Measurements from ENCODE around the gene IL25. TPM values are rescaled to one million over a fixed set of nuclear protein-coding genes. Genes with fewer than 3 reads are reported as not detected.

The IL25 gene
- polyA plus RNA-seq, 3 donors, result not detected

DNA sequence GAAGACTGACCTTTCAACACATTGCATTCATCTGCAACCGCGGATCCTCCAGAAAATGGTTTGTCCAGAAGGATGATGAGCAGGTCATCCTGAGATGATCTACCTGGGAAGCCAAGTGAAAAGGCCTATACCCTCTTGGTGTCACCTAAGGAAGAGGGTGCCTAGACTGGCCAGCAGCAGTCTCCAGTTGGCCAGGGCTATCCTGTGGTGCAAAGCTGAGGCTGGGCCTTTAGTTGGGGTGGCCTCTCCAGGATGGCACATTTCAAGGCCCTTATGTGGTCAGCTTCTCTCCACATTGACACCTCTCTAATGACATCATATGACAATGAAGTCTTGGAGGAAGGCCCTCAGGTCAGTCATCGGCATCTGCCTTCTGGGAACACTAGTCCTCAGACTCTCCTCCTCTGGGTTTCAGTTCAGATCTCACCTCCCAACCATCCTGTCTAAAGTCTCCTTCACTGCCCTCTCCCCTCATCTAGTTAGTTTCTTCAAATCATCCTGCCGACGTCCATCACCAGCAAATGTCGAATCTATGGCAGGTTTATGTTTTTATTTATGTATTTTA lies 16.7 kb upstream of the IL25 start:
- H3K9ac ChIP-seq (ENCODE audit: insufficient read depth, low read length, poor library complexity, severe bottlenecking), result no peak overlapping the region
- Mint-ChIP-seq H3K9me3 (peaks cover 0 to 12% (median 3%) of the 10 kb centered on the region in 7 donors), H3K4me1 (peaks cover 9% of the 10 kb centered on the region), H3K36me3 (peaks cover 0 to 9% of the 10 kb centered on the region in 2 donors), H3K27ac (no peak overlapping the region), H3K4me3 (no peak overlapping the region), H3K27me3 (ENCODE audit: low read depth in 3 of 3) (peaks cover 42 to 47% (median 43%) of the 10 kb centered on the region in 3 donors)
- no peaks in the 10 kb centered on the region for H4K20me1 ChIP-seq (ENCODE audit: insufficient read depth, low read length)
- H3K27me3 ChIP-seq (ENCODE audit: control insufficient read depth in 2 of 2, insufficient read depth in 2 of 2, low read length in 2 of 2), result peaks cover 34 to 48% of the 10 kb centered on the region in 2 donors
- no peak overlapping the region for H3K27ac ChIP-seq (ENCODE audit: low read depth in 1 of 2, low read length in 2 of 2)
- H2AFZ ChIP-seq (ENCODE audit: insufficient read depth, low read depth, low read length, poor library complexity, severe bottlenecking), result no peak overlapping the region
- H3K36me3 ChIP-seq (replicated peaks in 1 of 2; ENCODE audit: control insufficient read depth in 1 of 2, insufficient read depth in 2 of 2, low read length in 2 of 2), result no peaks in the 10 kb centered on the region
- H3K4me3 ChIP-seq (replicated peaks in 1 of 3; ENCODE audit: low read depth in 2 of 3, low read length in 3 of 3), result no peak overlapping the region
- H3K4me2 ChIP-seq (replicated peaks; ENCODE audit: extremely low read depth, low read length, poor library complexity, severe bottlenecking), result no peak overlapping the region
- peaks cover 0 to 29% of the 10 kb centered on the region in 2 donors for H3K9me3 ChIP-seq (replicated peaks in 1 of 2; ENCODE audit: control insufficient read depth in 1 of 2, insufficient read depth in 1 of 2, low read length in 2 of 2)
- H3K4me1 ChIP-seq (ENCODE audit: control insufficient read depth in 1 of 2, insufficient read depth in 2 of 2, low read length in 2 of 2), result peaks cover 4 to 12% of the 10 kb centered on the region in 2 donors
- intact Hi-C loops (cut with micrococcal nuclease), result no loop called here
- H3K79me2 ChIP-seq (ENCODE audit: insufficient read depth, low read length), result no peaks in the 10 kb centered on the region
- no peak for DNase-seq
- WGBS (ENCODE audit: insufficient coverage), result no CpG with 5 or more reads among the region's 6 CpGs
- TF ChIP-seq, protein P1, sequence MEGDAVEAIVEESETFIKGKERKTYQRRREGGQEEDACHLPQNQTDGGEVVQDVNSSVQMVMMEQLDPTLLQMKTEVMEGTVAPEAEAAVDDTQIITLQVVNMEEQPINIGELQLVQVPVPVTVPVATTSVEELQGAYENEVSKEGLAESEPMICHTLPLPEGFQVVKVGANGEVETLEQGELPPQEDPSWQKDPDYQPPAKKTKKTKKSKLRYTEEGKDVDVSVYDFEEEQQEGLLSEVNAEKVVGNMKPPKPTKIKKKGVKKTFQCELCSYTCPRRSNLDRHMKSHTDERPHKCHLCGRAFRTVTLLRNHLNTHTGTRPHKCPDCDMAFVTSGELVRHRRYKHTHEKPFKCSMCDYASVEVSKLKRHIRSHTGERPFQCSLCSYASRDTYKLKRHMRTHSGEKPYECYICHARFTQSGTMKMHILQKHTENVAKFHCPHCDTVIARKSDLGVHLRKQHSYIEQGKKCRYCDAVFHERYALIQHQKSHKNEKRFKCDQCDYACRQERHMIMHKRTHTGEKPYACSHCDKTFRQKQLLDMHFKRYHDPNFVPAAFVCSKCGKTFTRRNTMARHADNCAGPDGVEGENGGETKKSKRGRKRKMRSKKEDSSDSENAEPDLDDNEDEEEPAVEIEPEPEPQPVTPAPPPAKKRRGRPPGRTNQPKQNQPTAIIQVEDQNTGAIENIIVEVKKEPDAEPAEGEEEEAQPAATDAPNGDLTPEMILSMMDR (IDR thresholded peaks at IDR 0.05), result no peak

DNA sequence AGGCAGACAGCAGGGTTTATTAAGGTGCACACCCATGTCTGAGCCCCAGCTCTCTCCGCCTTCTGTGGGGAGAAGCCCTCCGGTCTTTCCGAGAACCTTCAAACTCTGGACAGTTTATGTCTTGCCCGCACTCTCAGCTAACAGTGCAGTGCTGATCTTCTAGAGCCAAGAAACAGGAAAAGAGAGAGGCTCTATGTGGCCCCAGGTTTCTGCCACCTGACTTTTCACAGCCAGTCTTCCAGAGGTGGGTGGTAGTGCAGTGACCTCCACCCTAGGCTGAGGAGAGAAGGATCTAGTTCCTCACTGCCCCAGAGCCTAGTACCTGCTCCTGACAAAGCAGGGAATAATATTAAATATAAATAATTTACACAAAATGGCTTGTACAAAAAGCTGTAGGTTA lies 15.9 kb upstream of the IL25 start:
- TF ChIP-seq, protein P1 (IDR thresholded peaks at IDR 0.05), result no peak
- no peak overlapping the region for H3K4me3 Mint-ChIP-seq
- WGBS (ENCODE audit: insufficient coverage), result 97% methylated on average over 4 of the region's 4 CpGs

More for the DNA sequence above, 15.9 kb upstream of the IL25 start:
- peaks cover 0 to 8% (median 0%) of the 10 kb centered on the region in 7 donors for H3K9me3 Mint-ChIP-seq
- intact Hi-C loops (cut with micrococcal nuclease), result no loop called here
- H3K79me2 ChIP-seq (ENCODE audit: insufficient read depth, low read length), result no peaks in the 10 kb centered on the region
- H3K27ac Mint-ChIP-seq, result no peak overlapping the region
- peaks cover 0 to 22% of the 10 kb centered on the region in 2 donors for H3K9me3 ChIP-seq (replicated peaks in 1 of 2; ENCODE audit: control insufficient read depth in 1 of 2, insufficient read depth in 1 of 2, low read length in 2 of 2)
- H3K27me3 Mint-ChIP-seq (ENCODE audit: low read depth in 3 of 3), result peaks cover 35 to 40% (median 36%) of the 10 kb centered on the region in 3 donors
- no peaks in the 10 kb centered on the region for H3K36me3 ChIP-seq (replicated peaks in 1 of 2; ENCODE audit: control insufficient read depth in 1 of 2, insufficient read depth in 2 of 2, low read length in 2 of 2)
- no peak overlapping the region for H3K9ac ChIP-seq (ENCODE audit: insufficient read depth, low read length, poor library complexity, severe bottlenecking)
- H3K27me3 ChIP-seq (ENCODE audit: control insufficient read depth in 2 of 2, insufficient read depth in 2 of 2, low read length in 2 of 2), result peaks cover 27 to 42% of the 10 kb centered on the region in 2 donors
- H3K4me1 Mint-ChIP-seq, result peaks cover 6% of the 10 kb centered on the region
- DNase-seq, result no peak
- peaks cover 4 to 10% of the 10 kb centered on the region in 2 donors for H3K4me1 ChIP-seq (ENCODE audit: control insufficient read depth in 1 of 2, insufficient read depth in 2 of 2, low read length in 2 of 2)
- H3K36me3 Mint-ChIP-seq, result peaks cover 0 to 3% of the 10 kb centered on the region in 2 donors
- H2AFZ ChIP-seq (ENCODE audit: insufficient read depth, low read depth, low read length, poor library complexity, severe bottlenecking), result no peak overlapping the region
- H3K4me2 ChIP-seq (replicated peaks; ENCODE audit: extremely low read depth, low read length, poor library complexity, severe bottlenecking), result no peak overlapping the region
- H3K27ac ChIP-seq (ENCODE audit: low read depth in 1 of 2, low read length in 2 of 2), result no peak overlapping the region
- no peaks in the 10 kb centered on the region for H4K20me1 ChIP-seq (ENCODE audit: insufficient read depth, low read length)
- no peak overlapping the region for H3K4me3 ChIP-seq (replicated peaks in 1 of 3; ENCODE audit: low read depth in 2 of 3, low read length in 3 of 3)
